CD4-positive, alpha-beta T cell treated with Interleukin-12 subunit alpha and Interleukin-12 subunit beta, for 1 hour (primary cell): ENCODE results near the gene TMEM245.
"Not testable (repeated sequence)": the region's sequence is repeated elsewhere in the genome, so short reads cannot be mapped to it uniquely, and the experiment has no call there.

ENCODE experiments used
- DNase-seq: peaks from one replicate; pipeline ENCODE4 v3.0.0-alpha.2; 2020

The TMEM245 gene

DNA sequence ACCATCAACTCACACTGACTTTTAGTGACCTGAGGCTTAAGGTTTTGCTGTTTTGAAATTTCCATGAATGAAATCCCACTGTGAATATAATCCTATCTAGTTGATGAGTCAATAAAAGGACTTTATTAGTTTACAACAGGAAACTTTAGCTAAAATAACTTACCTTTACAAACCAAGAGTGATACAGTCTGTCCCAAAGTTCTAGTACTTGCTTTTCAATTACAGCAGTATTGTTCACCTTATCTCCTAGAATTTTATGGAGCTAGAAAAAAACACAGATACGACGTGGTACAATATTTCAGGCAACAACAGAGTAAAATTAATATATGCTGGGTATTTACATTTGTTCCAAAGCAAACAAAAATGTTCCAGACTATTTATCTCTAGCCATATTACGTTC, 59.6 kb downstream of the TMEM245 start:
- no peak for DNase-seq

DNA sequence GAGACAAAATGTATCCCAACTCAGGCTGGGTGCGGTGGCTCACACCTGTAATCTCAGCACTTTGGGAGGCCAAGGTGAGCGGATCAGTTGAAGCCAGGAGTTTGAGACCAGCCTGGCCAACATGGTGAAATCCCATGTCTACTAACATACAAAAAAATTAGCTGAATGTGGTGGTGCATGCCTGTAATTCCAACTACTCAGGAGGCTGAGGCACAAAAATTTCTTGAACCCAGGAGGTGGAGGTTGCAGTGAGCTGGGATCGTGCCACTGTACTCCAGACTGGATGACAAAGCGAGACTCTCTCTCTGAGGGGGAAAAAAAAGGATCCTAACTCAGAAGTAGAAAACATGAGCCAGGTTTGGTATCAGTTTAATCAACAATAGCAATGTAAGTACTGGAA, 66.6 kb downstream of the TMEM245 start:
- not testable (repeated sequence) for DNase-seq

DNA sequence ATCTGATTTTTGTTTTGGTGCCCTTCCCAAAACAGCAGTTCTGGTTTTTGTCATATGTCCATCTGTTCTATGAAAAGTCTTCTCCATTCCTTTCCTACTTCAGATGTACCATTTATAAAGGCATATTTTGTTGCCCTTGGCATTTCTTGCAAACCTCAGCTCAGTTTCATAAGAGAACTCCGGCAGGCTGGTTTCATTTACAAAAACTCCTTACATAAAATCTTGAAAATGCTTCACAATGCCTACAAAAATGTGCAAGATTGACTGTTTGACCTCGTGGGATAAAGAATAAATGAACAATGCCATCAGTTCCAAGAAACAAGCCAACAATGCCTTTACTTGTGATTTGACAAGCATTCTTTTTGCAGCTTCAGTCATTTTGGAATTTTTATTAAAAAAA, 67.3 kb downstream of the TMEM245 start:
- no peak for DNase-seq

DNA sequence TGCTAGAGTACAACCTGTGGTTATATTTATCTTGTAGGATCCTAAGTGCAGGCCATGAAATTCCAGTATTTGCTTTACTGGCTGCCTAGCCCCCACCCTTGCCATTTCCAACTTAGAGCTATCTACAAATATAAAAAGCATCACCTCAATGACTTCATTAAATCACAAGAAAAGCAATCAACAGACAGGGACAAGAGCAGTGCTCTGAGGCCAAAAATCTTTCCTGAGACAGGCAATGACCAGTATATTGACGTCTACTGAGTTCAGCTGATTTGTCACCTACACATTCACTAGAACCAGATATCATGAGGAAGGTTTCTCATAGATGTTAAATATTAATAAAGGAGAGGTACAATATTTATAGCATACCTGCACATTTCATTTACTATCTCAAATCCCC, 68.0 kb downstream of the TMEM245 start:
- no peak for DNase-seq

DNA sequence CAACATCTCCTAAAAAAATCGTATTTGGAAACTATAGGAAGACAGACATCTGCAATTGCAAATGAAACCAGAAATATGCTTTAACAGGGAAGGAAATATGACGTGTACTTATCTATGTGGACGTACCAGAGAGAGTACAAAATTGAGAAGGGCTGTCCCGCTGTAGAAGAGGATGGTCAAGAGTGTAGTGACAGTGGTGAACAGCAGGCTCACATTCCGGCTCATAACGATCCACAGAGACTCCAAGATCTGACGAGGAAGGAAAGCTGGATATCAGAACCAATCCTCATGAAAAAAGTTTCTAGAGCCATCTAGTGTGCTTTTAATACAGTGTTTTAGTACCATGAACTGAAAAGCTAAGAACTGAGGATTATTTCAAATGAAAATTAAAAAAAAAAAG, 69.3 kb downstream of the TMEM245 start:
- DNase-seq: no peak

DNA sequence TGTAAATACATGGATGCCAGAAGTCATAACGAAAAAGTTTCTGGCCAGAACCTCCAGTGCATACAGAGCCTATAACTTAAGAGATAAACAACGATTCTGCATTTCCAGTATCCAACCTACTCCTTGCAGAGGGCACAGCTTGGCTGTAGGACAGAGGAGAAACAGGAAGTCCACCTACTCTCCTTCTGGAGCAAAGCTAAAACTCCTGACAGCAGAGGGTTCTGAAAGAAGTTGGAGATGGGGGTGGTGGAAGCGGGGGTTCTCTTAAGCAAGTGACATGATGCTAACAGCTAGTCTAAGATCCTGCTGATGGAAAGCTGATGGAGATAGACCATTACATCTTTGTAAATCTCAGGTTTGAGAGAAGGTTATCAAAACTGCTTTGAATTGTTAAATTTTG, 70.9 kb downstream of the TMEM245 start:
- DNase-seq: no peak

DNA sequence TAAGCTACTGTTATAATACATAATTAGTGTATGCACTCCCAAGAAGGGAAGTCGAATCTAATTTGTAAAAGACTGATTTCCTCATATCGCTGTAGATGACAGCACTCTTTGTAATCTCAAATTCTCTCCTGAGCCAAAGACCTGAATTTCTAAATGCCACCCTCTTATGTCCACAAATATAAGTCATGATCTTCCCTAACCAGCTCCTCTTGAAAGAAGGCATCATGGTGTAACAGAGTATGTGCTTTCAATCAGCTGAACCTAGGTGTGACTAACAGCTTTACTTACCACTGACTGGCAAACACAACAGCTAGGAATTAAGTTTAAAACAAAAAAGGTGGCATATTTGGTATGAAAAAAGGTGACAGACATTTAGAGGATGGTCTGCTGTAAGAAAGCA, 72.5 kb downstream of the TMEM245 start:
- DNase-seq: no peak

DNA sequence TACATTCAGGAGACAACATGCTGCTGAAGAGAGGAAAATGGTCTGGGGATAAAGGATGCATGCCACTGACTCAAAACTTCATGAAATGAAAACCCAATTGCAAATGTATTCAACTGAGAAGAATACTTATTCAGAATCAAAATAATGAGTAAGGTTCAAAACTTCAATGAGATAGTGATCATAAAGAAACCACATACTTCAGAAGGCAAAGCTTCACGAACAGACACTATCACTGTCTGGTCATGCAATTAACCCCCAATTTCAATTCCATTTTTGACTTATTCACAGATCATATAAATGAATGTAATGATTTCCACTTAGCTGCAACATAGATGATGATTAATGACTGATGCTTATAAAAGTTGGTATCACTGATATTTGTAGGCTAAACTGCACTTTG, 73.4 kb downstream of the TMEM245 start:
- no peak for DNase-seq

DNA sequence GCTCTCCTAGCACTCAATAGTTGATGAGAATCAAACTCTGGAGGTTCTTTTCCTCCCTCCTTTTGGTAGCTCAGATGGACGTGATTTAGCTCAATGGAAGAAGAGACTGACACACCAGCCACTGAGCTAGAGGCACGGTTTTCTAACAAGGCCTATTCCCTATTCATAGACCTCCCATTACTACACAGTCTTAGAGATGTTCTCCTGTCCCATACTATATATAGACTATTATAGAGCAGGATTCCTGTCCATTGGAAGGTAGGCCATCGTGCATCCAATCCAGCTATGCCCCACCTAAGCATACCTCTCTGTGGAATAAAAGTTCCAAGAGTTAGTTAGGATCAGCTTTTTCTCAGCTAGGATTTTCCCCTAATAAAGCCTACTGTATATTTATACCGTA, 76.2 kb downstream of the TMEM245 start:
- DNase-seq: no peak

DNA sequence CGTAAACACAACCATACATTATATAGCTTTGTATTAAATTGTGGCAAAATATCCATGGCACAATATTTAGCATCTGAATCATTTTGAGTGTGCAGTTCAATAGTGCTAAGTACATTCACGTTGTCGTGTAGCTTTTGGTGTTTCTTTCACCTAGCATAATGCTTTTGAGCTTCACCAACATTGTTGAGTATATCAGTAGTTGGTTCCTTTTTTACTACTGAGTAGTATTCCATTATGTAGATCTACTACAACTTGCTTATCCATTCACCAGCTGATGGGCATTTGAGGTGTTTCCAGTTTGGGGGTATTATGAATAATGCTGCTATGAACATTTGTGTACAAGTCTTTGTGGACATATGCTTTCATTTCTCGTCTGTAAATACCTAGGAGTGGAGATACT, 79.2 kb downstream of the TMEM245 start:
- no peak for DNase-seq

DNA sequence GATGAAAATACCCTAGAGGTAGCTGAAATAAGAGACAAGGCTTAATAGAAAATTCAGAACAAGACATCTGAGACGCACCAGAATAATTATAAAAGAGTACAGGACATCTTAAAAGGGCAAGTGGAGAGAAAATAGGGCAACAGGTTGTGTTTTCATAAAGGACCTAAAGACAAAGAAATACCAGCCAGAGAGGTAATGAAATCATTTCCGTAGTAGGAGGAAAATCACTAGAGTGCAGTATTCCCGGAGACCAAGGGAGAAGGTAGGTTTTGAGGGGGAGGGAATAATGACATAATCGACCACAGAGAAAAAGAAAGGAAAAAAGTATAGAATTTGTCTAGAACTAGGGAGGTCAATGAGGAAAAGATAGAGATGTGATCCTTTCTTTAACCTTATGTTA, 80.2 kb downstream of the TMEM245 start:
- no peak for DNase-seq

DNA sequence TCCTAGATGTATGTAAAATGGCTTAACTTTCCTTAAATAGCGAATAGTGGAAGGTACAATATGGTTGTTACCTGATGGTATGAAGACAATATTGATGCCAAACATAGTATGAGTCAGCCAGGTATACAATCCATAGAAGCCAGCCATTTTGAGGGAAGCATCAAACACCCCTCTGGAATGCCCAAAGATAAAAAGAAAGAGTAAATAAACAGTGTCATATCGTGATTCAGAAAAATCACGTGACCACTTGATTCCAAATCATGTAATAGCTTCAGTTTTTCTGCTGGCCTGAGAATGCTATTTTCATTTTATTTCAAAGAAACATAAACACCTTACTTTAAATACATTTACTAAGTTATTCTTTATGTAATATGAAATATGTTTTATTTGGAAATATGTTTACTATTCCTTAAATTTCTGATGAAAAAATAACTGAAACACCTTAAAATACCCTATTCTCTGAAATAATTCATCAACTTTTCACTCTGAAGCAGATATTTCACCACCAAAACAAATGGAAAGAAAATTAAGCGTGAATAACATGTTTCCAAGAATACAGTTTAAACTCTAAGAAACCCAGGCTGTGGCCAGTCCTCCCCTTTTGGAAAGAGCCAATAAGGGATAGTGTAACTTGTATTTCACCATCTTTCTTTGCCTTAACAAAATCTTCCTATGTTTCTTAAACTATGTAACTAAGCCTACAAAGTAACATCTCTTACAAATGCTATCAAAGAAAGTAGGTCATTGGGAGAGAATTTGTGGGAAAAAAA, 81.6 kb downstream of the TMEM245 start:
- no peak for DNase-seq

DNA sequence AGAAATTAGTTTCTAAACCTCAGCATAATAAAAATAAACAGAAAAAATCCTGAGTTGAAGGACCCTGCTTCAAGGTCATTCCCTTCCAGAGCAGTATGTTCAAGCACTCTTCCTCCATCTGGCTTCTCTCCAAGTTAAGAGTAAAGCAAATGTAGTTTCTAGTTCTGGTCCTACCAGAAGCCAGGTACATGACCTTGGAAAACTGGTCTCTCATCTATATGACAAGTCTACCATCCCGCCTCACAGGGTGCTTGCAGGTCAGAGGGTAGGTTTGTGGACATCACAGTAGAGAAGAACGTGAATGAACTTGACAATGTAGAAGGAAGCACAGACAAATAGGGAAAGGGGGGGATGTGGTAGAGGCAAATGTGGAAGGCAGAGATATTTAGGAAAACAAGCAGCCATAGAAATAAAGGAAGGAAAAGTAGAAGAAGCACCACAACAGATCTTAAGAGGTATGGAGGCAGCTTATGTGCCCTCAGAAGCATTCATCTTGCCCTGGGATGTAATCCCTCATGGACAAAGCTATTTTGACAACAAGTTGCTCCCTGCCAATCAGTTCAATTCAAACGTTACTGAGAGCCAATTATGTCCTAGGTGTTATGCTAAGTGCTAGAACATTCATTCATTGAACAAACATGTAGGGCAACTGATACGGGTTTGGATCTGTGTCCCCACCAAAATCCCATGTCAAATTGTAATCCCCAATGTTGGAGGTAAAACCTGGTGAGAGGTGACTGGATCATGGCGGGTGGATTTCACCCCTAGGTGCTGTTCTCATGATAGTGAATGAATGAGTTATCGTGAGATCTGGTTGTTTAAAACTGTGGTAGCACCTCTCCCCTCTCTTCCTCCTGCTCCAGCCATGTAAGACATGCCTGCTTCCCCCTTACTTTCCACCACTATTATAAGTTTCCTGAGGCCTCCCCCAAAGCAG, 82.7 kb downstream of the TMEM245 start:
- DNase-seq: no peak

DNA sequence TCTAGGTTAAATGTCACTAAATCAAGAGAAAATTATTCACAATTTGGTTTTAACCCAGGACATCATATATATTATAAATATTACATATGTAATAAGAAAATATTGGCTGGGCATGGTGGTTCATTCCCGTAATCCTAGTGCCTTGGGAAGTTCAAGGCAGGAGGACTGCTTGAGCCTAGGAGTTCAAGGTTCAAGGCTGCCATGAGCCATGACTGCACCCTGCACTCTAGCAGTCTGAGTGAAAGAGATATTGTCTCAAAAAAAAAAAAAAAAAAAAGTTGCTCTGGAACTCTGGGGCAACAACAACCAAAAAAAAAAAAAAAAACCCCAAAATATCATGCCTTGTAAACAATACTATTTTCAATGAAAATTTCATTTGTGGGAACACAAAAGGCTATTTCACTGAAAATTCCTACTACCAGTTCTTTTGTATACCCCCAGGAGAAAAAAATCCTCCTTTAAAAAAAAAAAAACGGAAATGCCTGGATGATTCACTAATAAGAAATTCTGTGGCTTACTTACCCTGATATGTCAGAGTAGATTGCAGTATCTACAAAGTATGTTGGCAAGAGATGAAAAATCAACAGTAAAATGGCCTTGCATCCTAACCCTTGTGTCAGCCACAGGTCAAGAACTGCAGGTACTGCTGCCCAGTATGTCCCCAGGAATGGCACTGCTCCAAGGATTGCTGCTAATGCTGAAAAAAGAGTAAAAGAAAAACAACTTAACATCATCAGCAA, 83.9 kb downstream of the TMEM245 start:
- DNase-seq: no peak

DNA sequence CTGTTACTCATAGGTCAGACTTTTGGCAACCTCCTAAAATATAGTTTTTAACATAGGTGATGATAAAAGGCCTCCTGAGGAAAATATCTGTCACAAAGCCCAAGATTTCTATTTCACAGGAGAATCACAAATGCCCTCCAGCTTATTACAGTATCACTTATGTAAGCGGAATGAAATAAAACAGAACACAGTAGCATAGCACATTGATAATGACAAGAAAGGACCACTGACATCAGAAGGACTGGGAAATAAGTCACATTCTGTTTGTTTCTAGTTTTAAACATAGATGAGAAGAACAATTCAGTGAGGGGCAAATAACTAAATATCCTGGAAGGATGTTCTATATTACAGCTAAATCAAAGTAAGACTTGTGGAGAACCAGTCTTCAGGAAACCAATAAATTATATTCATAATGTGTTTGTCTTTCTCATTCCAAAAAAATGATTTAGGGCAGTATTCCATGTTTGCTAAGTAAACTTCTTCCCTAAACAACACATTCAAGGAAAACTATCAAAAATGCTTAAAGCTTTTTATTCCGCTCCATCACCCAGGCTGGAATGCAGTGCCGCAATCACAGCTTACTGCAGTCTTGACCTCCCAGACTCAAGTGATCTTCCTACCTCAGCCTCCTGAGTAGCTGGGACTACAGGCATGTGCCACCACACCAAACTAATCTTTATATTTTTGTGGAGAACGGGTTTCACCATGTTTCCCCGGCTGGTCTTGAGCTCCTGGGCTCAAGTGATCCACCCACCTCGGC, 85.6 kb downstream of the TMEM245 start:
- DNase-seq: no peak

DNA sequence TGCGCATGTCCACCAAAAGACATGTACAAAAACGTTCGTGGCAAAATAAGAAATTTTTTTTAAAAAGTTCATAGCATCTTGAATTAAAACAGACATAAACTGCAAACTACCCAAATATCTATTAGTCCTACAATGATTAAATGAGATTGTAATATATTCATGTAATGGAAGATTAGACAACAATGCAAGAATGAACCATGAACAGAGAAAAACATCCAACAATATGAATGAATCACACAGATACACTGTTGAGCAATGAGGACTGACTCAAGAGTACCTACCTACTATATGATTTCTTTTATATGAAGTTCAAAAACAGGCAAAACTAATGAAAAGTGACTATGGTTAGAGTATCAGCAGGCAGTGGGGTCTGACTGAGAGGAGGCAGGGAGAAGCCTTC, 88.5 kb downstream of the TMEM245 start:
- DNase-seq: no peak

DNA sequence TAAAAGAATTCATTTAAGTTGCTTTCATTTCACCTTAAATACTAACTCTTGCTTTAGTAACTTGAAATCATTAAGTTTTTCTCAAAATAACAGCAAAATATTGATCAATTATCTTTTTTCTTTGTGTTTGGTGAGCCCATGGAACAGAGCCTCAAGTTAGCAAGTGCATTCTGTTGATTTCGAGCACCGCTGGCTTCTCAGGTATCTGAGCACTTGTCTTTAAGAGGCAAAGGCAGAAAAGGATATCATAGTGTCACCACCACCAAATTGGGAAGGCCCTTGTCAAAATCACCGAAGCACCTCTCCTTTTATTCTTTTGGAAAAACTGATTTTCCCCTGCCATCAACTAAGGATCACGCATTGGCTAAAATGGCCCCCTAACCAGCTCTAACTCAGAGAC, 89.3 kb downstream of the TMEM245 start:
- no peak for DNase-seq

DNA sequence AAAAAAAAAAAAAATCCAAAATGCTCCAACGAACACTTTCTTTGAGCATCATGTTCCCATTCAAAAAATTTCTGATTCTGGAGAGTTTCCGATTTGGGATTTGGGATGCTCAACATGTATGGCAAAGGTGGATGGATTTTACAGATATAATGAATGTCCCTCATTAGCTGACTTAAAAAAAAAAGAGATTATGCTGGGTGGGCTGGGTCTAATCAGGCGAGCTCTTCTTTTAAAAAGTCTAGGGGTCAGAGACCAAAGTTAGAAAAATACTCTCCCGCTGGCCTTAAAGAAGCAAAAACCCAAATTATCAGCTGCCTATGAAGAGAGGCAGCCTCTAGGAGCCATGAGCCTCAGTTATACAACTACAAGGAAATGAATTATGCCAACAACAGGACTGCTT, 91.3 kb downstream of the TMEM245 start:
- DNase-seq: no peak

DNA sequence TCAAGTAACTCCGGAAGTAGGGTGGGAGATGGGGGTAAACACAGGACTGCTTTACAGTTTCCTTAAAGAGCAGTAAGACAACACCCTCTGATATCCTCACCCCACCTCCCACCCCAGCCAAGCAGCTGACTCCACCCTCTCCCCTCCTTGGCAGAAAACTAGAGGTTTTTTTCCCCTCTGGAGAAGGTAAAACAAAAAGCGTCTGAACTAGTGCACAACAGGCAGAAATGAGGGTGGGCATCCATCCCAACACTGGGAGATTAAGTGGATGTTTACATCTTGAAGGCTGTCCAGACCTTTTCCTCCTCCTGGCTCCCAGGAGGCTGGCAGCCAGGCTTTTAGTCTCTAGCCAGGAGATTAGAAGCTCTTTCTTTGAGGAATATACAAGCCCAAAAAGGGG, 92.6 kb downstream of the TMEM245 start:
- DNase-seq: no peak

DNA sequence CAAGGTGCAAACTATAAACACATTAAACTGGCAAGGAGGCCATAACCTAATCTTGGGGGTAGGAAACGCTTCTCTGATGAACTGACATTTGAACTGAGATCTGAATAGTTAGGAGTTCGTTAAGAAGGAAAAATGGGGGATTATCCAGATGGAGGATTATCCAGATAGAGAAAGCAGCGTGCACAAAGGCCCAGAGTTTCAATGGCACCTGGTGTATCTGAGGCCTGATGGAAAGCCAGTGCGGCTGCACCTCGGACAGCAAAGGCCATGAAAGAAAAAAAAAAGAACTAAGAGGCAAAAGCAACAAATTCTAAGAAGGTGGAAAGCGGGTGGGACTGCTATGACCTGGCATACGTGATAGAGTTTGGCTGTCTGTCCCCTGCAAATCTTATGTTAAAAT, 93.4 kb downstream of the TMEM245 start:
- no peak for DNase-seq

DNA sequence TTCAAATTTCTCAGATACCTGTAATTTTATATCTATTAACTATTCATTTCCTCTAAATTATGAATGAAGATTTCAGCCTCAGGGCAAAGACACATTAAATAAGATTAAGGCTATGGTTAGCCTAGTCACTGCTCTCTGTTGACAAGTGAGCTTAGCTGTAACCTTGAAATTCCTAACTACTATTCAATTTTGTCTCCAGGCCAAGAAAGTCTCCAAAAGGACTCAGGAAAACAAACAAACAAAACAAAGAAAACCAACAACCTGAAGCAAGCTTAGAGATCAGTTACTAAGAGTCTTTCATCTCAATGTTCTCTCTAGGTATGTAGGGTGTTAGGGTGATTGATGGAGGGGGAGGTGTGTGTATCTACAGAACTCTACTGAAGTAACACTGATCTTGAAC, 96.9 kb downstream of the TMEM245 start:
- no peak for DNase-seq

DNA sequence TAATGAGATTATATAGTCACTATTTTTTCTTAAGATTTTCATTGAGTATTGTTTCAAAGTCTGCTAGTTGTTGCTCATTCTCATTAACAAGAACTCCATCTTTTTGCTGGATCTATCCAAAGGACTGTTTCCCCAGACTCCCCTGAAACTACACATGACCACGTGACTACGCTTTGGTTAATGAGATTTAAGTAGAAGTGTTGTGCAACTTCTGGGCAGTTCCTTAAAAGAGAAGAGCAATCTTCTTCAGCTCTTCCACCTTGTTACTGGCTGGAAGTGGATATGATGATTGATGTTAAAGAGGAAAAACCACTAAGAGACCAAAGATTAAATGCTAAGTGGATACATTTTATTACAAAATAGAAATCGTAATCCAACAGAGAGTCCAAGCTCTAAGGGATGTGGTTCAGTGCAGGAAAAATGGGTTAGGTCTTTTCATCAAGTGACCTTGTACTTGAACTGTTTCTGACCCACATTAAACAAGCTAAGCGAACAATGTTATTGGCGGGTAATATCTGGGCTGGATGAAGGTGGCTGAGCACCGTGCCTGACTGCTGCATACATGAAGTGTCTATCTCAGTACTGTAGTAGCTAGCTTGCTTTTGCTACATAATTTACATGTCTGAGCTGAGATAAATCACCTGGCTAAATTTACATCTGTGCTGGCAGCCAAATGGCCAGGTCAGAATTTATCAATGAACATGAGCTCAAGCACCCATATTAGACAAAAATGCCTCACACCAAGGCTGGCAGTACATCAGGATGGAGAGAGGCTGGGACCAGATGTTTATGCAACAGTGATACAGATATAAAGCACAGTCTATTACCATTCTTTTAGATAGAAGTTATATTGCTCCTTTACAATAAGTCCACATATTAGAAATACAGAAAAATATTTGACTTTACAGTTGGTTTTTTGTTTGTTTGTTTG, 98.9 kb downstream of the TMEM245 start:
- no peak for DNase-seq
